Thymus (tissue), 11 donors: ENCODE results near the gene SH3BGRL. TPM values are rescaled to one million over a fixed set of nuclear protein-coding genes. Genes with fewer than 3 reads are reported as not detected.

Source experiments
- DNase-seq, 9 donors: peaks; one replicate each; pipeline ENCODE4 v3.0.0-alpha.2; 2013; ENCODE audit warnings: low spot score in 9 of 9, low read depth in 6 of 9, missing footprints in 1 of 9
- H3K27ac ChIP-seq, 2 donors: one replicate each; pipeline ENCODE4 v1.5.1; 2013; ENCODE audit warnings: control low read depth in 1 of 2, low read depth in 1 of 2, low read length in 1 of 2, mild to moderate bottlenecking in 1 of 2, moderate library complexity in 1 of 2
- H3K27me3 ChIP-seq, 2 donors: one replicate each; pipeline ENCODE4 v1.5.1; 2013; ENCODE audit warnings: low read length in 1 of 2; ENCODE audit not compliant: control insufficient read depth in 2 of 2, insufficient read depth in 1 of 2
- H3K36me3 ChIP-seq, 2 donors: one replicate each; pipeline ENCODE4 v1.5.1; 2013; ENCODE audit warnings: low read length in 1 of 2, mild to moderate bottlenecking in 1 of 2, moderate library complexity in 1 of 2; ENCODE audit not compliant: control insufficient read depth in 2 of 2, insufficient read depth in 2 of 2
- H3K4me1 ChIP-seq, 2 donors: one replicate each; pipeline ENCODE4 v1.5.1; 2013; ENCODE audit warnings: low read length in 2 of 2; ENCODE audit not compliant: control insufficient read depth in 2 of 2, insufficient read depth in 2 of 2
- H3K4me3 ChIP-seq, 2 donors: one replicate each; pipeline ENCODE4 v1.5.1; 2013; ENCODE audit warnings: low read length in 2 of 2, control low read depth in 1 of 2, mild to moderate bottlenecking in 1 of 2
- H3K9me3 ChIP-seq, 2 donors: one replicate each; pipeline ENCODE4 v1.5.1; 2013; ENCODE audit warnings: low read length in 1 of 2, mild to moderate bottlenecking in 1 of 2; ENCODE audit not compliant: control insufficient read depth in 2 of 2, insufficient read depth in 1 of 2
- WGBS: extraction: QIAGEN DNeasy Blood & Tissue Kit; methylation state at CpG from one replicate; pipeline ENCODE4 v1.1.7; 2013; 5-methylcytosine and 5-hydroxymethylcytosine counted together
- polyA plus RNA-seq: library from polyadenylated mRNA; stranded (reverse); fragments of 200-250 nt; gene quantifications from one replicate; pipeline ENCODE4 v1.2.3, GENCODE V29; 2013
- total RNA-seq: library from RNA; stranded (reverse); fragments of 120-200 nt; gene quantifications from one replicate; pipeline ENCODE4 v1.2.4, GENCODE V29; 2013
- donor health status: healthy.

SH3BGRL gene
- total and polyA plus RNA-seq, 2 donors = 110 to 201 TPM

DNA sequence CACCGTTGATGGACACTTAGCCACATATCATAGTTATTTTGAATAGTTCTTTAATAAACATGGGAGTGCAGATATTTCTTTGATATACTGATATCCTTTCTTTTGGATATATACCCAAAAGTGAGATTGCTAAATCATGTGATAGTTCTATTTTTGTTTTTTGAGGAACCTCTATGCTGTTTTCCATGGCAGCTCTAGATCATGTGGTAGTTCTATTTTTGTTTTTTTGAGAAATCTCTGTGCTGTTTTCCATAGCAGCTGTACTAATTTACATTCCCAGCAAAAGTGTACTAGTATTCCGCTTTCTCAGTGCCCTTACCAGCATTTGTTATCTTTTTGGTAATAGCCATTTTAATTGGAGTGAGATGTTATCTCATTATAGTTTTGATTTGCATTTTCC is 3.6 kb downstream of the SH3BGRL start:
- H3K4me3 ChIP-seq = no peak overlapping the region
- peaks cover 0 to 2% of the 10 kb centered on the region in 2 donors for H3K4me1 ChIP-seq
- no peaks in the 10 kb centered on the region for H3K27me3 ChIP-seq
- no peak for DNase-seq
- H3K27ac ChIP-seq = no peak overlapping the region
- WGBS = 95% methylated on average over 2 of the region's 2 CpGs
- no peaks in the 10 kb centered on the region for H3K9me3 ChIP-seq
- no peaks in the 10 kb centered on the region for H3K36me3 ChIP-seq

DNA sequence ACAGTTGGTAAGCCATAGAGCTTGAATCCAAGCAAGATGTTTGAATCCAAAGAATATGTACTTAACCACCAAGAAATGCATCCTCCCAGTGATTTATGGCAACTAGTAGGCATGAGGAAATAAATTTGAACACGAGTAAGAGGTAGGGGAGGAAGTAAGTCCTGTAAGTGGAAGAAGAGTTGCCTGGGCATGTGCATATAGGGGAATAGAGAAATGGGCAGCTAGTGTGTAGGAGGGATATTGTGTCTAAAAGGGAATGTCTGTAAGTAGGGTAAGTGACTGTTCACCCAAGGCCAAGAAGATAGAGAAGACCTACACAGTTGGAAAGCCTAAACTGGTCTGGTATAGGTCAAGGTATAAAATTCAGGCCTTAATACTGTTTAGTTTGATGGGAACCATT is 4.6 kb downstream of the SH3BGRL start:
- no peaks in the 10 kb centered on the region for H3K36me3 ChIP-seq
- 40% methylated on average over 1 of the region's 1 CpG for WGBS
- H3K4me1 ChIP-seq = peaks cover 0 to 2% of the 10 kb centered on the region in 2 donors
- H3K27me3 ChIP-seq = no peaks in the 10 kb centered on the region
- no peak for DNase-seq
- no peaks in the 10 kb centered on the region for H3K9me3 ChIP-seq
- no peak overlapping the region for H3K27ac ChIP-seq
- no peak overlapping the region for H3K4me3 ChIP-seq

DNA sequence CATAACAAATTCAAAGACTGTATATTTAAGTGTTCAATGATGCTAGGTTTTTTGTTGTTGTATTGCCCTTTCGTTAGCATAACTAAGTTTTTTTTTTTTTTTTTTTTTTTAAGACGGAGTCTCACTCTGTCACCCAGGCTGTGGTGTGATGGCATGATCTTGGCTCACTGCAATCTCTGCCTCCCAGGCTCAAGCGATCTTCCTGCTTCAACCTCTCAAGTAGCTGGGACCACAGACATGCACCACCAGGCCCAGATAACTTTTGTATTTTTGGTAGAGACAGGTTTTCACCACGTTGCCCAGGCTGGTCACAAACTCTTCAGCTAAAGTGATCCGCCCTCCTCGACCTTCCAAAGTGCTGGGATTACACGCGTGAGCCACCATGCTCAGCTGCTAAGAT is 7.0 kb downstream of the SH3BGRL start:
- Histone ChIP-seq H3K4me3 (no peak overlapping the region), H3K9me3 (no peaks in the 10 kb centered on the region), H3K4me1 (peaks cover 0 to 2% of the 10 kb centered on the region in 2 donors), H3K36me3 (no peaks in the 10 kb centered on the region), H3K27me3 (no peaks in the 10 kb centered on the region), H3K27ac (no peak overlapping the region)
- 96% methylated on average over 8 of the region's 8 CpGs for WGBS
- no peak for DNase-seq

DNA sequence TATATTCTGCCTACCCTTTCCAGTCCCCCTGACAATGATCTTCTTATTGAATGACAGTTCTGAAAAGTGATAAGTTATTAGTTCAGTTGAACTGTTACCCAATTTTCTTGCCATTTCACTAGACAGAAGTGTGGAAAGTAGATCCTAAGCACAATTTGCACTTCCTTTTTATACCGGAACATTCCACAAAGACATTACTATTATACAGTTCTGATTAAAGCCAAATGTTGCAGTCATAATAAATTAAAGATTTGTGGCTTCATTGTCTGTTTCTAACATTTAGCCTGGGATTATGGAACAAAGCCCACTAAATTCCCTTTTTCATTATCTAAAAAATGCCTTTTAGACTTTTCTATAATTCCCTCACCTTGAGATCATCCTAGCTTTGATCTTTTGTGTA is 13.8 kb downstream of the SH3BGRL start:
- Histone ChIP-seq H3K9me3 (no peaks in the 10 kb centered on the region), H3K36me3 (no peaks in the 10 kb centered on the region), H3K27me3 (no peaks in the 10 kb centered on the region), H3K4me1 (no peaks in the 10 kb centered on the region), H3K4me3 (no peak overlapping the region), H3K27ac (no peak overlapping the region)
- DNase-seq = no peak
- WGBS = 94% methylated on average over 1 of the region's 1 CpG

DNA sequence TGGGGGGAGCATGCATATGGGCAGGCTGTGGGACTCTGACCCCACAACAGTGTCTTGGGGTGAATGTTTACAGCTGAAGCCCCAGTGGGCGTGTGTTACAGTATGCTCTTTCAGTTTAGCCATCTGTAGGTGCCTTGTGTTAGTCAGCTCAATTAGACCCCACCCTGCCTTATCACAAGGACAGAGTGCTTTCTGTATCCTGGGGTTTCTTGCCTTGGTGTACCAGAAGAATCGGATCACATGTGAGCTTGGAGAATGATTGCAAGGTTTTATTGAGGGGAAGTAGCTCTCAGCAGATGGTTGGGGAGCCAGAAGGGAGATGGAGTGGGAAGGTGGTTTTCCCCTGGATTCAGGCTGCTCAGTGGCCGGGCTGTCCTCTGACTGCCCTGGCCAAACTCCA is 27.3 kb downstream of the SH3BGRL start:
- H3K36me3 ChIP-seq = no peaks in the 10 kb centered on the region
- no peak overlapping the region for H3K4me3 ChIP-seq
- 95% methylated on average over 3 of the region's 3 CpGs for WGBS
- no peaks in the 10 kb centered on the region for H3K27me3 ChIP-seq
- H3K4me1 ChIP-seq = no peaks in the 10 kb centered on the region
- H3K9me3 ChIP-seq = no peaks in the 10 kb centered on the region
- H3K27ac ChIP-seq = no peak overlapping the region
- no peak for DNase-seq

DNA sequence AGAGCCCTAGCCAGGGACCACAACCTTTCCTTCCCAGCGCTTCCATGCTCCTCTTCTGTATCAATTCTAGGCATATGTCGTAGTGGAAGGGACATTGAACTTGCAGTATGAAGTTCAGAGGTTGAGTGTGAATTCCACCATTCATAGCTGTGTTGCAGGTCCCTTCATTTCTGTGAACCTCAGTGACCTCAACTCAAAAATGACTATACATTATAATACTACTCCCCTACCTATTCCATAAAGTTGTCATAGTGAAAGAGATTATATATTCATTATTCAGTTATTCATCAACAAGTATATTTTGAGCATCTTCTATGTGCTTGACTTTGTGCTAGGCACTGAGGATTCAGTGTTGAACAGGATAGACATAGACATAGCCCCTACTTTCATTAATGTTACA is 28.0 kb downstream of the SH3BGRL start:
- Histone ChIP-seq H3K27me3 (no peaks in the 10 kb centered on the region), H3K27ac (no peak overlapping the region), H3K36me3 (no peaks in the 10 kb centered on the region), H3K4me3 (no peak overlapping the region), H3K4me1 (no peaks in the 10 kb centered on the region), H3K9me3 (no peaks in the 10 kb centered on the region)
- DNase-seq = no peak
- 98% methylated on average over 2 of the region's 2 CpGs for WGBS

DNA sequence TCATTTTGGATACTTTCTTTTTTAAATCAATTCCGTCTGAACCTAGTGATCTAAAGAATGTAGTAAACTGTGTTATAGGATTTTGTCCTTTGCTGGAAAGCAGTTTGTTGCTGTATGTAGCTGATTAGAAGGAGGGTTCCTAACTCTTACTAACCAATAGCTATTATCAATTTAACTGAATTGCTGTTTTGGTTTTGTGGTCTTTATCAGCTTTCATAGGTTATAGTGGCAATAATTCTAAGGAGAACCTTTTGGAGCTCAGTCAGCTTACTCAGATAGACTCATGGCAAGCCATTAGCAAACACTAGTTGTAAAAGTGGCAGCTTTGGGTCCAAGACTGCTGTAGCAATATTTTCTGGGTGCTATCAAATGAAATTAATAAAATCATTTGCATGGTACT is 29.6 kb downstream of the SH3BGRL start:
- DNase-seq = no peak
- no peak overlapping the region for H3K27ac ChIP-seq
- 93% methylated on average over 1 of the region's 1 CpG for WGBS
- no peaks in the 10 kb centered on the region for H3K36me3 ChIP-seq
- H3K9me3 ChIP-seq = no peaks in the 10 kb centered on the region
- H3K4me3 ChIP-seq = no peak overlapping the region
- no peaks in the 10 kb centered on the region for H3K4me1 ChIP-seq
- H3K27me3 ChIP-seq = no peaks in the 10 kb centered on the region

DNA sequence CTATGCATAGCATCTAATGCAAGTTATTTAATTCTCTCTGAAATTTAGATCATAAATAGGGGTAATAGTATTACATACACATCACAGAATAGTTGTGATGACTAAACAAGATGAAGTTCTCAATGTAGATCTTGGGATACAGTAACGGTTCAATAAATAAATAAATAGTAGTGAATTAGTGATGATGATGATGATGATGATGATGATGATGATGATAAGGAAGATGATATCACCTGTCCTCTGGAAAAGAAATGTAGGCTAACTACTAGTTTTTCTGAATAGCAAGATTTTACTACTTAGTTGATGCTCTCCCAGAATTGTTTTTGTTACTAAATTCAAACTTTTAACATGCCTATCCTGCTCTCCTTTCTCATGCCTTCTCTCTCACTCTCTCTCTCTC is 30.3 kb downstream of the SH3BGRL start:
- Histone ChIP-seq H3K27ac (no peak overlapping the region), H3K27me3 (no peaks in the 10 kb centered on the region), H3K9me3 (no peaks in the 10 kb centered on the region), H3K4me1 (no peaks in the 10 kb centered on the region), H3K36me3 (no peaks in the 10 kb centered on the region), H3K4me3 (no peak overlapping the region)
- DNase-seq = no peak
- WGBS = 97% methylated on average over 1 of the region's 1 CpG

DNA sequence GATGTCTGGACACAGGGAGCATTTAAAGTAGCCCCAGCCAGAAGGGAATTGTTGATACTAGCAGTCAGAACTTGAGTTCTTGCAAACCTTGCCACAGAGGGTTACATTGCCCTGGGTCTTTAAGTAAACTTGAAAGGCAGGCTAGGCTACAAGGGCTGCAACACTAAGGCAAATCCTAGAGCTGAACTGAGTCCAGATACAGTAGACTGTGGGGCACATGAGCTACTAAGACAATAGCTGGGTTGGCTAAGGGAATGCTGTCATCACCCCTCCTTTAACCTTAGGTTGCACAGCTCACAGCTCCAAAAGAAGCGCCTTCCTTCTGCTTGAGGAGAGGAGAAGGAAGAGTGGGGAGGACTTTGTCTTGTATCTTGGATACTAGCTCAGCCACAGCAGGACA is 35.6 kb downstream of the SH3BGRL start:
- WGBS = 92% methylated on average over 1 of the region's 1 CpG
- Histone ChIP-seq H3K9me3 (peaks cover 3 to 18% of the 10 kb centered on the region in 2 donors), H3K4me3 (no peak overlapping the region), H3K27ac (no peak overlapping the region), H3K4me1 (no peaks in the 10 kb centered on the region), H3K27me3 (no peaks in the 10 kb centered on the region), H3K36me3 (peaks cover 0 to 8% of the 10 kb centered on the region in 2 donors)
- DNase-seq = no peak

DNA sequence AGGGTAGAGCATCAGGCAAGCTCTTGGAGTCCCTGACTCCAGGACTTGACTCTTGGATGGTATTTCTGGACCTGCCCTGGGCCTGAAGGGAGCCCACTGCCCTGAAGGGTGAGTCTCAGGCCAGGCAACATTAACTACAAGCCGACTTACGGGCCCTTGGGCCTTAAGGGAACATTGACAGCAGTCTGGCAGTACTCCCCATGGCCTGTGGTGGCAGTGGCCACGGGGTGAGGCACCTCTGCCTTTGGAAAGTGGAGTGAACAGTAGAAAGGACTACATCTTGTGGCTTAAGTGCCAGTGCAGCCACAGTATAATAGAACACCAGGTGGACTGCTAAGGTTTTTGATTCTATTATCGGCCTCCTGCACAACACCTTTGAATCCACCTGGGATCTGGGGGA is 36.3 kb downstream of the SH3BGRL start:
- Histone ChIP-seq H3K27me3 (no peaks in the 10 kb centered on the region), H3K4me3 (no peak overlapping the region), H3K27ac (no peak overlapping the region), H3K9me3 (peaks cover 3 to 18% of the 10 kb centered on the region in 2 donors), H3K4me1 (no peaks in the 10 kb centered on the region), H3K36me3 (peaks cover 0 to 8% of the 10 kb centered on the region in 2 donors)
- 98% methylated on average over 4 of the region's 4 CpGs for WGBS
- no peak for DNase-seq
